CD4-positive, alpha-beta T cell (primary cell): ENCODE measurements around the gene IGFBP4. TPM values are rescaled to one million over a fixed set of nuclear protein-coding genes. Genes with fewer than 3 reads are reported as not detected.
A peak's percentile ranks its signal among the peaks of the same experiment; 100 is the strongest.

Experiments used
- ATAC-seq: fragments of 200-7000 bp; cut with Tn5 transposase; one replicate; pipeline ENCODE4 v1.10.0; 2022; ENCODE audit warnings: mild to moderate bottlenecking; ENCODE audit not compliant: poor library complexity
- CTCF ChIA-PET: fragments of 350-600 bp; sonication (Branson Sonifier 250); formaldehyde crosslinking; loops from one replicate; lab custom pipeline; 2021; ENCODE audit warnings: antibody characterized with exemption, inconsistent platforms; lab: Charles Lee
- POLR2A ChIA-PET: fragments of 350-600 bp; sonication (Branson Sonifier 250); formaldehyde crosslinking; loops from one replicate; lab custom pipeline; 2021; ENCODE audit warnings: antibody characterized with exemption, inconsistent platforms; lab: Charles Lee
- DNase-seq, 14 experiments: peaks; one replicate each; pipeline ENCODE4 v3.0.0-alpha.2; 2013 to 2020; ENCODE audit warnings: mixed read lengths in 2 of 14
- H3K27ac ChIP-seq, 2 donors: one replicate each; pipeline versions ENCODE4 v1.5.1 to v1.7.0; 2013; ENCODE audit warnings: low read length in 2 of 2, low read depth in 1 of 2, mild to moderate bottlenecking in 1 of 2
- H3K27me3 ChIP-seq, 2 experiments: 1 replicate in 1 of 2; 2 replicates in 1 of 2; pipeline versions ENCODE4 v1.6.1 to v1.7.0; 2013; ENCODE audit warnings: low read length in 2 of 2, control low read depth in 1 of 2, mild to moderate bottlenecking in 1 of 2, moderate library complexity in 1 of 2; ENCODE audit not compliant: insufficient read depth in 2 of 2, control insufficient read depth in 1 of 2
- H3K36me3 ChIP-seq: one replicate; pipeline ENCODE4 v1.6.1; 2013; ENCODE audit warnings: low read length, control low read depth; ENCODE audit not compliant: insufficient read depth
- H3K4me1 ChIP-seq: one replicate; pipeline ENCODE4 v1.6.1; 2013; ENCODE audit warnings: low read length, control low read depth; ENCODE audit not compliant: insufficient read depth
- H3K4me3 ChIP-seq: one replicate; pipeline ENCODE4 v1.5.1; 2013; ENCODE audit warnings: mild to moderate bottlenecking, low read length, moderate library complexity
- H3K9me3 ChIP-seq, 2 experiments: 1 replicate in 1 of 2; 2 replicates in 1 of 2; pipeline versions ENCODE4 v1.6.1 to v1.7.0; 2013; ENCODE audit warnings: low read length in 2 of 2, mild to moderate bottlenecking in 2 of 2, control low read depth in 1 of 2, moderate library complexity in 1 of 2; ENCODE audit not compliant: control insufficient read depth in 1 of 2, insufficient read depth in 1 of 2
- H3K27ac Mint-ChIP-seq: one replicate; pipeline ENCODE4 v1.8.0; 2020; ENCODE audit warnings: mixed read lengths
- H3K27me3 Mint-ChIP-seq: one replicate; pipeline ENCODE4 v1.8.0; 2021; ENCODE audit warnings: mixed read lengths
- H3K36me3 Mint-ChIP-seq: one replicate; pipeline ENCODE4 v1.8.0; 2021; ENCODE audit warnings: low read depth, mixed read lengths
- H3K4me1 Mint-ChIP-seq: one replicate; pipeline ENCODE4 v1.8.0; 2021; ENCODE audit warnings: low read depth, mixed read lengths
- H3K4me3 Mint-ChIP-seq: one replicate; pipeline ENCODE4 v1.8.0; 2020; ENCODE audit warnings: mild to moderate bottlenecking, mixed read lengths
- H3K9me3 Mint-ChIP-seq: one replicate; pipeline ENCODE4 v1.8.0; 2020; ENCODE audit warnings: mixed read lengths
- CTCF ChIP-seq: fragments of 200-600 bp; IDR thresholded peaks from one replicate; pipeline ENCODE4 v1.8.0; 2022; ENCODE audit warnings: antibody characterized with exemption, mild to moderate bottlenecking
- intact Hi-C, 2 experiments: fragments of 100-400 bp; cut with DNase I in 1 of 2; cut with micrococcal nuclease in 1 of 2; formaldehyde crosslinking; loops; one replicate each; pipeline versions ENCODE4 v1.15.1 to v1.9.0; 2023 to 2025; cut with DNase I, micrococcal nuclease
- total RNA-seq, 174 experiments: library from RNA in 2 of 174; stranded (reverse) in 2 of 174; gene quantifications; one replicate each; pipeline ENCODE4 v1.2.3 and lab custom pipeline; 2021 to 2026

The IGFBP4 gene
- total RNA-seq, 2 experiments from 2014 or later, result 2.5 to 2.6 TPM

DNA sequence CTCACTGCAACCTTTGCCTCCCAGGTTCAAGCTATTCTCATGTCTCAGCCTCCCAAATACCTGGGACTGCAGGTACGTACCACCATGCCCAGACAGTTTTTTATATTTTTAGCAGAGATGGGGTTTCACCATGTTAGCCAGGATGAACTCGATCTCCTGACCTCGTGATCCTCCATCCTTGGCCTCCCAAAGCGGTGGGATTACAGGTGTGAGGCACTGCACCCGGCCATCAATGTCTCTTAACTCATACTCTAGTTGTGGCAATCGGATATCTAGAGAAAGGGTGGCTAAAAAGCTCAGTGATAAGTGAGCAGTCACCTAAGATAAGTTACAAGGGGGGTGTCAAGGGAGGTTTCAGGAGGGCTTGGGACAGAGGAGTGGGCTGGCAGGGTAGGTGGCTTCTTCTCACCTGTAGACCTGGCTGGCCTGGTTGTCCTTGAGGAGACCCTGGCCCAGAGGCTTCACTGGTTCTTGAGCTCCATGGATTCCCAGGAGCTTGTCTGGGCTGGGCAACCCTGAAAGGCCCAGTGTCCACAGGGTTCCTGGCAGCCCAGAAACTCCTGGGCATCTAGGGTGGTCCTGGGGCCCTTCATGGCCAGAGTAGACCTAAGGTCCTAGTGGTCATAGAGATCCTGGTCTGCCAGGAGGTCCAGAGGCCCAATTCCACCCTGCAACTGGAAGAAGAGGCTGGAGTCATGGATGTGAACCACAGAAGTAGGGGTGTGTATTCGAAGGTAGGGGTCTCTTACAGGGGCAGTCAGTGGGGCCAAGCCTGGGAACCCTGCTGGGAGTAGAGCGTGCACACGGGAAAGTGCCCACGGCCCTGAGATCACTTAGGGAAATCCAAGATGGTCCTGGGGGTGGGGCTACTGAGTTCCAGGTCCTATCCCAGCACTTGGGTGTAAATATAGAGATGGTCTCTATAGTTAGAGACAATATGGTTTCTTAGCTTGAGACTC is 12.7 kb upstream of the IGFBP4 start:
- Histone ChIP-seq H3K9me3 (no peaks in the 10 kb centered on the region), H3K27me3 (no peaks in the 10 kb centered on the region), H3K4me3 (no peak overlapping the region), H3K4me1 (peaks cover 29% of the 10 kb centered on the region), H3K36me3 (no peaks in the 10 kb centered on the region), H3K27ac (no peak overlapping the region)
- H3K27ac Mint-ChIP-seq, result no peak overlapping the region
- no peak overlapping the region for H3K4me3 Mint-ChIP-seq
- H3K27me3 Mint-ChIP-seq, result no peaks in the 10 kb centered on the region
- intact Hi-C loops, result no loop called here
- H3K4me1 Mint-ChIP-seq, result peaks cover 28% of the 10 kb centered on the region
- no peak for ATAC-seq
- DNase-seq, result peak in 1 of 14 experiments; percentile 20
- no peaks in the 10 kb centered on the region for H3K36me3 Mint-ChIP-seq
- H3K9me3 Mint-ChIP-seq, result no peaks in the 10 kb centered on the region
- POLR2A ChIA-PET, result interaction anchor here (0.7 to 1.1 kb wide), 2 partner anchors 9 to 13 kb away, joined by 3 to 6 read pairs; partner anchors contain the start of gene TOP2A
- CTCF ChIA-PET, result no interaction called here
- TF ChIP-seq CTCF, result no peak

DNA sequence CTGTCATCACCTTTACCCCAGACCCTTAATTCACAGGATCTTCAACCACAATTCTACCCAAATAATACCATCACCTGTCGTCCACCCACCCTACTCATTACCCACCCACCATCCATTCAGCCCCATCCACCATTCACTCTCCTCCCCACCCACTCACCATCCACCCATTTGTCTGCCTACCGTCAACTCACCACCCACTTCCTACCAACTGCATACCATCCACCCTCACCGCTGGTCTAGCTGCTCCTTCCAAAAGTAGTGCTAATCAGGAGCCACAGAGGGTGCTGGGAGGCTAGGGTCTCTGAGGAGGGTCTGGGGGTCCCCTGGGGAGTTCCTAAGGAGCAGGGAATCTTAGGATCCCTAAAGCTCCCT is 12.0 kb upstream of the IGFBP4 start:
- Histone ChIP-seq H3K9me3 (no peaks in the 10 kb centered on the region), H3K4me1 (peaks cover 23% of the 10 kb centered on the region), H3K36me3 (no peaks in the 10 kb centered on the region), H3K27me3 (no peaks in the 10 kb centered on the region), H3K27ac (no peak overlapping the region), H3K4me3 (no peak overlapping the region)
- no peaks in the 10 kb centered on the region for H3K9me3 Mint-ChIP-seq
- H3K27me3 Mint-ChIP-seq, result no peaks in the 10 kb centered on the region
- peak in 1 of 14 experiments; percentile 16 for DNase-seq
- no peak overlapping the region for H3K27ac Mint-ChIP-seq
- ChIA-PET POLR2A (interaction anchor here (1.1 kb wide), 1 partner anchor 14 kb away, joined by 6 read pairs; the partner anchor contains the start of gene TOP2A), CTCF (no interaction called here)
- ATAC-seq, result no peak
- no peak for TF ChIP-seq CTCF
- peaks cover 21% of the 10 kb centered on the region for H3K4me1 Mint-ChIP-seq
- no peak overlapping the region for H3K4me3 Mint-ChIP-seq
- no peaks in the 10 kb centered on the region for H3K36me3 Mint-ChIP-seq
- intact Hi-C loops, result no loop called here

DNA sequence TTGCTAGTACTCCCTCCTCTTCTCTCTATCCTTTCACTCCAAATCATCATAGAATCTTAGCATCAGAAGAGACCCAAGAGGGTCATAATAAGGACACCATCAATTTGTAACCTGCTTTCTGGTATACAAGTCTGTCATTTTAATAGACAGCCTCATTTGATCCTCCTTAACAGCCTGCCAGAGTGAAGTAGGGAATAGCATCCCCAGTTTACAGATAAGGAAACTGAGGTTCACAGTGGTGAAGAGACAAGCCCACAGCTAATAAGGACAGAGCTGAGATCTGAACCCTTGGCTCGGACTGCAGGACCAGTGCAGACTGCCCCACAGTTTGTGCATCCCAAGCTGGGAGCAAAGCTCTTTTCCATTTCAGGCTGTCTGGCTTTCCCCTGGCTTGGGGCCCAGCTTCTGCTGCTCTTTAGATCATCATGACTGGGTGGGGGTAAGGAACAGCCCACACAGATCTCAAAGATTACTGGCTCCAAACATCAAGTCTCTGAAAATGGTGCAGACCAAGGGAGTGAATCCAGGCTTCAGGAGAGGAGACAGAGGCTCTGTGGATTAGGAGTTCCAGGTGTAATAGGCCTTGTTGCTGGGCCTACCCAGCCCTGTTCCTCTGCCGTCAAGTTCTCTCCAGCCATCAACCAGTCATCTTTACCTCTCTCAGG is 10.3 kb upstream of the IGFBP4 start:
- no peaks in the 10 kb centered on the region for H3K36me3 ChIP-seq
- DNase-seq (peak in 1 of 14 experiments; percentile 14), ATAC-seq (no peak)
- H3K36me3 Mint-ChIP-seq, result no peaks in the 10 kb centered on the region
- H3K4me3 ChIP-seq, result no peak overlapping the region
- H3K4me1 ChIP-seq, result peaks cover 5% of the 10 kb centered on the region
- no peaks in the 10 kb centered on the region for H3K9me3 Mint-ChIP-seq
- TF ChIP-seq CTCF, result no peak
- no peaks in the 10 kb centered on the region for H3K9me3 ChIP-seq
- ChIA-PET POLR2A (no interaction called here), CTCF (interaction anchor here (1.6 kb wide), 1 partner anchor 15 kb away, joined by 4 read pairs; the partner anchor contains the start of gene TOP2A)
- peaks cover 3% of the 10 kb centered on the region for H3K4me1 Mint-ChIP-seq
- H3K27ac ChIP-seq, result no peak overlapping the region
- no peaks in the 10 kb centered on the region for H3K27me3 Mint-ChIP-seq
- no peaks in the 10 kb centered on the region for H3K27me3 ChIP-seq
- intact Hi-C loops, result no loop called here
- H3K27ac Mint-ChIP-seq, result no peak overlapping the region
- H3K4me3 Mint-ChIP-seq, result no peak overlapping the region
